GM12878 (cell line): Measurements from ENCODE around the gene TBC1D24. TPM values are rescaled to one million over a fixed set of nuclear protein-coding genes. Genes with fewer than 3 reads are reported as not detected.

Source experiments
- ATAC-seq: fragments of 200-7000 bp; cut with Tn5 transposase; 3 replicates; pipeline ENCODE4 v1.9.1; 2020; ENCODE audit warnings: mild to moderate bottlenecking, moderate library complexity
- BruUV-seq: library from RNA; stranded (reverse); fragments of 400-500 nt; replicated peaks from 2 replicates; lab custom pipeline; 2021; lab: Mats Ljungman, UMichigan
- CTCF ChIA-PET: fragments of 300-600 bp; sonication (Branson Sonifier 250); formaldehyde crosslinking; extraction: SDS; loops from one replicate; lab custom pipeline; 2021; ENCODE audit warnings: inconsistent platforms; lab: Yijun Ruan, JAX
- POLR2A ChIA-PET: fragments of 350-600 bp; formaldehyde crosslinking; extraction: SDS; loops from one replicate; lab custom pipeline; 2021; ENCODE audit warnings: inconsistent platforms; lab: Charles Lee
- RAD21 ChIA-PET: fragments of 300-600 bp; sonication (Branson Sonifier 250); formaldehyde crosslinking; loops from one replicate; lab custom pipeline; 2023; ENCODE audit warnings: antibody characterized with exemption; ENCODE audit not compliant: unreplicated experiment; lab: Charles Lee
- SMC1A ChIA-PET: fragments of 300-600 bp; sonication (Branson Sonifier 250); formaldehyde crosslinking; loops from one replicate; lab custom pipeline; 2023; ENCODE audit not compliant: unreplicated experiment, uncharacterized antibody; lab: Charles Lee
- DNase-seq: peaks from one replicate; pipeline ENCODE4 v3.0.0-alpha.2; 2011; ENCODE audit warnings: low read depth, low spot score
- FAIRE-seq: peaks from 3 replicates; lab custom pipeline; 2011; peaks lifted over from hg19 to GRCh38; lab: Jason Lieb, UNC
- H2AFZ ChIP-seq: 2 replicates; pipeline ENCODE4 v1.6.0; 2011; ENCODE audit warnings: low read depth, low read length, control low read depth; ENCODE audit not compliant: control insufficient read depth
- H3K27ac ChIP-seq: 2 replicates; pipeline ENCODE4 v1.5.1; 2011; ENCODE audit warnings: control low read depth; ENCODE audit not compliant: control insufficient read depth, insufficient read depth
- H3K27me3 ChIP-seq, 2 experiments: replicated peaks in 1 of 2; 2 replicates each; pipeline versions ENCODE4 v1.6.0 to v1.6.1; 2011; ENCODE audit warnings: low read length in 1 of 2; ENCODE audit not compliant: control insufficient read depth in 2 of 2, insufficient read depth in 2 of 2
- H3K36me3 ChIP-seq, 2 experiments: 2 replicates each; pipeline ENCODE4 v1.5.1; 2011; ENCODE audit warnings: low read length in 1 of 2; ENCODE audit not compliant: control insufficient read depth in 2 of 2, insufficient read depth in 2 of 2
- H3K4me1 ChIP-seq: 2 replicates; pipeline ENCODE4 v1.6.1; 2011; ENCODE audit warnings: mild to moderate bottlenecking, low read length, moderate library complexity, mixed read lengths; ENCODE audit not compliant: control insufficient read depth, insufficient read depth
- H3K4me2 ChIP-seq: 2 replicates; pipeline ENCODE4 v1.6.0; 2011; ENCODE audit warnings: control low read depth; ENCODE audit not compliant: control insufficient read depth, insufficient read depth
- H3K4me3 ChIP-seq: fragments of 200-600 bp; sonication (generic); 2 replicates; pipeline ENCODE4 v1.5.1; 2016
- H3K79me2 ChIP-seq: 2 replicates; pipeline ENCODE4 v1.6.0; 2011; ENCODE audit warnings: low read length; ENCODE audit not compliant: control insufficient read depth, insufficient read depth
- H3K9ac ChIP-seq: 2 replicates; pipeline ENCODE4 v1.8.0; 2011; ENCODE audit warnings: low read length, control low read depth, mixed read lengths; ENCODE audit not compliant: control insufficient read depth, insufficient read depth
- H3K9me3 ChIP-seq: replicated peaks from 3 replicates; pipeline ENCODE4 v1.5.1; 2011; ENCODE audit warnings: mild to moderate bottlenecking, low read length; ENCODE audit not compliant: control insufficient read depth, insufficient read depth
- H4K20me1 ChIP-seq: 2 replicates; pipeline ENCODE4 v1.6.0; 2011; ENCODE audit not compliant: control insufficient read depth, insufficient read depth
- ETV6 ChIP-seq, 2 experiments: fragments of 450-650 bp in 1 of 2; IDR thresholded peaks in 1 of 2; conservative IDR thresholded peaks in 1 of 2; 2 replicates each; pipeline ENCODE4 v1.6.1; 2014; ENCODE audit warnings: antibody characterized with exemption in 1 of 2, borderline replicate concordance in 1 of 2, low read depth in 1 of 2, mild to moderate bottlenecking in 1 of 2, moderate library complexity in 1 of 2
- IKZF1 ChIP-seq: fragments of 450-650 bp; conservative IDR thresholded peaks from 2 replicates; pipeline ENCODE4 v1.6.1; 2017; ENCODE audit warnings: antibody characterized with exemption, mild to moderate bottlenecking
- IRF4 ChIP-seq: IDR thresholded peaks from 2 replicates; pipeline ENCODE4 v1.6.1; 2011; ENCODE audit warnings: low read depth, low read length
- LARP7 ChIP-seq: fragments of 450-650 bp; IDR thresholded peaks from 2 replicates; pipeline ENCODE4 v1.6.1; 2017; ENCODE audit warnings: mild to moderate bottlenecking
- PML ChIP-seq: IDR thresholded peaks from 2 replicates; pipeline ENCODE4 v1.6.1; 2012; ENCODE audit warnings: low read length, inconsistent platforms
- POLR2AphosphoS5 ChIP-seq: IDR thresholded peaks from 2 replicates; pipeline ENCODE4 v1.6.1; 2011; ENCODE audit warnings: mild to moderate bottlenecking, low read length, inconsistent platforms
- RAD21 ChIP-seq: IDR thresholded peaks from 2 replicates; pipeline ENCODE4 v1.6.1; 2011; ENCODE audit warnings: mild to moderate bottlenecking, low read depth, low read length, moderate library complexity; ENCODE audit not compliant: insufficient read depth
- STAT3 ChIP-seq: IDR thresholded peaks from 2 replicates; pipeline ENCODE4 v1.6.1; 2011; ENCODE audit warnings: low read depth, low read length, improper control_type of control experiment
- ZNF687 ChIP-seq: fragments of 450-650 bp; IDR thresholded peaks from 2 replicates; pipeline ENCODE4 v1.6.1; 2017; ENCODE audit warnings: mild to moderate bottlenecking, moderate library complexity
- WGBS: methylation state at CpG from one replicate; pipeline ENCODE4 v1.1.6; 2016; ENCODE audit warnings: low lambda C conversion rate; ENCODE audit not compliant: insufficient replicate concordance, insufficient coverage; ENCODE audit errors: missing lambda C conversion rate; 5-methylcytosine and 5-hydroxymethylcytosine counted together
- in situ Hi-C: fragments of 300-500 bp; cut with MboI; formaldehyde crosslinking; loops from 9 replicates; pipeline ENCODE4 v1.14.3; 2018; ENCODE audit warnings: mixed read lengths
- intact Hi-C: fragments of 100-400 bp; cut with micrococcal nuclease; formaldehyde crosslinking; loops from one replicate; pipeline ENCODE4 v1.14.2; 2022; ENCODE audit not compliant: unreplicated experiment
- polyA plus RNA-seq, 11 experiments: library from polyadenylated mRNA; depleted of rRNA in 4 of 11; unstranded in 6 of 11; stranded (reverse) in 5 of 11; fragments of >200 nt; fragmentation: Nextera tagmentation in 4 of 11; fragmentation: Illumina TruSeq in 1 of 11; extraction: Ambion mirVana in 4 of 11; extraction: Trizol in 1 of 11; gene quantifications; 1 replicate in 1 of 11; 2 replicates in 10 of 11; pipeline versions ENCODE4 v1.2.1 to v1.2.3, GENCODE V29; 2011 to 2016; ENCODE audit warnings: inconsistent platforms in 2 of 11, missing spikeins in 2 of 11, low read depth in 1 of 11
- total RNA-seq, 4 experiments: library from RNA; depleted of rRNA in 3 of 4; stranded (reverse); fragments of >200 nt in 3 of 4; fragmentation: Illumina TruSeq in 1 of 4; extraction: Trizol in 1 of 4; gene quantifications; 2 replicates each; pipeline versions ENCODE4 v1.2.1 to v1.2.3, GENCODE V29; 2013 to 2021
- TF ChIP-seq, protein P1 (sequence below): IDR thresholded peaks from 2 replicates; pipeline ENCODE4 v1.6.1; 2011; ENCODE audit warnings: borderline replicate concordance, low read depth, mild to moderate bottlenecking, moderate library complexity, low read length; ENCODE audit not compliant: insufficient read depth, poor library complexity, severe bottlenecking

Gene TBC1D24
- total and polyA plus RNA-seq, 10 of the 15 experiments (the other 5 are each of a cell fraction or from before 2014, with no cell fraction given): 1.1 to 9.6 (median 4.5) TPM

- no peaks in the 10 kb centered on the region for H4K20me1 ChIP-seq
- TF ChIP-seq PML (no peak), STAT3 (no peak), IRF4 (no peak), IKZF1 (no peak)
- H3K4me1 ChIP-seq: peaks cover 5% of the 10 kb centered on the region; the same call in 1 of the 2 replicates
- ChIA-PET POLR2A (no interaction called here), CTCF (no interaction called here), RAD21 (no interaction called here), SMC1A (no interaction called here)
- H3K9me3 ChIP-seq: no peaks in the 10 kb centered on the region
- no peak overlapping the region for H3K4me2 ChIP-seq
- no peak for FAIRE-seq
- BruUV-seq: no TSS peak
- DNase-seq: no peak
- no peaks in the 10 kb centered on the region; the same call in 1 of the 2 replicates for H3K79me2 ChIP-seq
- H3K4me3 ChIP-seq: no peak overlapping the region
- intact Hi-C loops (no loop called here), in situ Hi-C loops (no loop called here)
- no peak overlapping the region for H2AFZ ChIP-seq
- WGBS: 93% methylated on average over 27 of the region's 28 CpGs
- H3K9ac ChIP-seq: no peak overlapping the region
- ATAC-seq: no peak
- peaks cover 18 to 51% of the 10 kb centered on the region in 2 experiments; a peak in 3 of 4 replicates for H3K36me3 ChIP-seq
- H3K27me3 ChIP-seq: no peaks in the 10 kb centered on the region
- no peak overlapping the region for H3K27ac ChIP-seq
Observed at GRCh38 chr16:2455081-2455845, 19.7 kb upstream of the TBC1D24 start.

GRCh38 chr16:2456551-2457153 lies 18.3 kb upstream of the TBC1D24 start:
- BruUV-seq: no TSS peak
- Histone ChIP-seq H3K4me1 (peaks cover 8% of the 10 kb centered on the region; the same call in 1 of the 2 replicates), H3K27ac (no peak overlapping the region), H3K27me3 (no peaks in the 10 kb centered on the region), H3K36me3 (peaks cover 16 to 45% of the 10 kb centered on the region in 2 experiments; a peak in 3 of 4 replicates), H3K9me3 (no peaks in the 10 kb centered on the region), H3K79me2 (peaks cover 6% of the 10 kb centered on the region), H2AFZ (no peak overlapping the region), H3K9ac (no peak overlapping the region), H3K4me3 (no peak overlapping the region), H3K4me2 (no peak overlapping the region), H4K20me1 (no peaks in the 10 kb centered on the region)
- ChIA-PET SMC1A (no interaction called here), RAD21 (no interaction called here), POLR2A (no interaction called here), CTCF (no interaction called here)
- ATAC-seq: no peak
- in situ Hi-C loops: no loop called here
- no peak for FAIRE-seq
- WGBS: 94% methylated on average over 21 of the region's 21 CpGs
- no peak for DNase-seq
- intact Hi-C loops: no loop called here
- TF ChIP-seq RAD21: no peak
- TF ChIP-seq POLR2AphosphoS5: no peak
- TF ChIP-seq ZNF687: no peak
- no peak for TF ChIP-seq ETV6 (conservative IDR thresholded peaks at IDR 0.05 in 1 of 2, IDR thresholded peaks at IDR 0.05 in 1 of 2; ENCODE audit: borderline replicate concordance in 1 of 2, low read depth in 1 of 2)
- TF ChIP-seq LARP7: no peak
- TF ChIP-seq, protein P1, sequence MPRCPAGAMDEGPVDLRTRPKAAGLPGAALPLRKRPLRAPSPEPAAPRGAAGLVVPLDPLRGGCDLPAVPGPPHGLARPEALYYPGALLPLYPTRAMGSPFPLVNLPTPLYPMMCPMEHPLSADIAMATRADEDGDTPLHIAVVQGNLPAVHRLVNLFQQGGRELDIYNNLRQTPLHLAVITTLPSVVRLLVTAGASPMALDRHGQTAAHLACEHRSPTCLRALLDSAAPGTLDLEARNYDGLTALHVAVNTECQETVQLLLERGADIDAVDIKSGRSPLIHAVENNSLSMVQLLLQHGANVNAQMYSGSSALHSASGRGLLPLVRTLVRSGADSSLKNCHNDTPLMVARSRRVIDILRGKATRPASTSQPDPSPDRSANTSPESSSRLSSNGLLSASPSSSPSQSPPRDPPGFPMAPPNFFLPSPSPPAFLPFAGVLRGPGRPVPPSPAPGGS: no peak
